Stimulated activated CD4-positive, alpha-beta T cell treated with anti-CD3 and anti-CD28 coated beads, Interleukin-1b, Interleukin-23, amount 100 ng/mL, for 4 hours (primary cell): ENCODE data around the gene LDLRAD3.

Experiments used
- DNase-seq, 2 donors: peaks; one replicate each; pipeline ENCODE4 v3.0.0-alpha.2; 2020; ENCODE audit warnings: low read depth in 2 of 2

LDLRAD3 gene

GRCh38 chr11:35927682-35928081 is 16.2 kb upstream of the LDLRAD3 start:
- no peak for DNase-seq

- DNase-seq = no peak
Measured at GRCh38 chr11:35928688-35929395, 15.0 kb upstream of the LDLRAD3 start.

- no peak for DNase-seq
Measured at GRCh38 chr11:35930466-35930865, 13.4 kb upstream of the LDLRAD3 start.

- no peak for DNase-seq
Measured at GRCh38 chr11:35932121-35932520, 11.7 kb upstream of the LDLRAD3 start.

GRCh38 chr11:35932681-35933319 is 11.1 kb upstream of the LDLRAD3 start:
- DNase-seq = no peak

GRCh38 chr11:35933320-35933871 is 10.5 kb upstream of the LDLRAD3 start:
- DNase-seq = no peak

GRCh38 chr11:35934271-35934670 is 9.6 kb upstream of the LDLRAD3 start:
- no peak for DNase-seq

- DNase-seq = no peak
Measured at GRCh38 chr11:35934981-35935380, 8.9 kb upstream of the LDLRAD3 start.

- no peak for DNase-seq
Measured at GRCh38 chr11:35935390-35935789, 8.5 kb upstream of the LDLRAD3 start.

GRCh38 chr11:35937111-35937510 is 6.8 kb upstream of the LDLRAD3 start:
- DNase-seq = no peak

GRCh38 chr11:35937700-35938099 is 6.2 kb upstream of the LDLRAD3 start:
- no peak for DNase-seq

GRCh38 chr11:35938231-35938630 is 5.6 kb upstream of the LDLRAD3 start:
- DNase-seq = no peak

- no peak for DNase-seq
Measured at GRCh38 chr11:35943309-35943708, 553 bp upstream of the LDLRAD3 start.

GRCh38 chr11:35944503-35945136 is 758 bp downstream of the LDLRAD3 start:
- DNase-seq = no peak

- DNase-seq = no peak
Measured at GRCh38 chr11:35945137-35945518, 1.3 kb downstream of the LDLRAD3 start.

GRCh38 chr11:35946766-35947165 is 2.9 kb downstream of the LDLRAD3 start:
- DNase-seq = no peak

- DNase-seq = no peak
Measured at GRCh38 chr11:35947437-35947836, 3.6 kb downstream of the LDLRAD3 start.

- DNase-seq = no peak
Measured at GRCh38 chr11:35949242-35949641, 5.4 kb downstream of the LDLRAD3 start.

GRCh38 chr11:35950082-35950481 is 6.2 kb downstream of the LDLRAD3 start:
- DNase-seq = no peak

GRCh38 chr11:35951680-35952079 is 7.8 kb downstream of the LDLRAD3 start:
- no peak for DNase-seq

GRCh38 chr11:35953081-35953760 is 9.4 kb downstream of the LDLRAD3 start:
- DNase-seq = no peak

GRCh38 chr11:35954205-35954604 is 10.3 kb downstream of the LDLRAD3 start:
- DNase-seq = no peak
